ENCODE measurements around the gene EYA2. TPM values are rescaled to one million over a fixed set of nuclear protein-coding genes. Genes with fewer than 3 reads are reported as not detected.

Gene EYA2
- total and polyA plus RNA-seq, 2 of the 4 experiments (the other 2 are of a cell fraction): 2.3 to 5.4 TPM

DNA sequence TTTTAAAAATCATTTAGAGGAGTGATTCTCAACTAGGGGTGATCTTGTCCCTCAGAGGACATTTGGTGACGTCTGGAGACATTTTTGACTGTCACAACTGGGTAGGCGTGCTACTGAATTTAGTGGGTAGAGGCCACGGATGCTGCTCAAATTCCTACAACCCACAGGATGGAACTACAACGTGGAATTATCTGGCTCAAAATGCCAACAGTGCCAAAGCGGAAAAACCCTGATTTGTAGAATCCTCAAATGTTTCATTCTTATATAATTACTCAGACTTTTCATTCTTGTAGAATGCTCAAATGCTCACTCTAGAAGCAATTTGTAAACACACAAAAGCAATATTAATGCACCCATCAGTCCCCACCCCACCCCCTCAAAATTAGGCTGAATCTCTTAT, 232.1 kb downstream of the EYA2 start (continued):
- no peak for TF ChIP-seq CHD1 (IDR thresholded peaks at IDR 0.05; ENCODE audit: low read depth, low read length)
- TF ChIP-seq, protein P1, sequence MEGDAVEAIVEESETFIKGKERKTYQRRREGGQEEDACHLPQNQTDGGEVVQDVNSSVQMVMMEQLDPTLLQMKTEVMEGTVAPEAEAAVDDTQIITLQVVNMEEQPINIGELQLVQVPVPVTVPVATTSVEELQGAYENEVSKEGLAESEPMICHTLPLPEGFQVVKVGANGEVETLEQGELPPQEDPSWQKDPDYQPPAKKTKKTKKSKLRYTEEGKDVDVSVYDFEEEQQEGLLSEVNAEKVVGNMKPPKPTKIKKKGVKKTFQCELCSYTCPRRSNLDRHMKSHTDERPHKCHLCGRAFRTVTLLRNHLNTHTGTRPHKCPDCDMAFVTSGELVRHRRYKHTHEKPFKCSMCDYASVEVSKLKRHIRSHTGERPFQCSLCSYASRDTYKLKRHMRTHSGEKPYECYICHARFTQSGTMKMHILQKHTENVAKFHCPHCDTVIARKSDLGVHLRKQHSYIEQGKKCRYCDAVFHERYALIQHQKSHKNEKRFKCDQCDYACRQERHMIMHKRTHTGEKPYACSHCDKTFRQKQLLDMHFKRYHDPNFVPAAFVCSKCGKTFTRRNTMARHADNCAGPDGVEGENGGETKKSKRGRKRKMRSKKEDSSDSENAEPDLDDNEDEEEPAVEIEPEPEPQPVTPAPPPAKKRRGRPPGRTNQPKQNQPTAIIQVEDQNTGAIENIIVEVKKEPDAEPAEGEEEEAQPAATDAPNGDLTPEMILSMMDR (conservative IDR thresholded peaks at IDR 0.05; ENCODE audit: low read depth, low read length): no peak

DNA sequence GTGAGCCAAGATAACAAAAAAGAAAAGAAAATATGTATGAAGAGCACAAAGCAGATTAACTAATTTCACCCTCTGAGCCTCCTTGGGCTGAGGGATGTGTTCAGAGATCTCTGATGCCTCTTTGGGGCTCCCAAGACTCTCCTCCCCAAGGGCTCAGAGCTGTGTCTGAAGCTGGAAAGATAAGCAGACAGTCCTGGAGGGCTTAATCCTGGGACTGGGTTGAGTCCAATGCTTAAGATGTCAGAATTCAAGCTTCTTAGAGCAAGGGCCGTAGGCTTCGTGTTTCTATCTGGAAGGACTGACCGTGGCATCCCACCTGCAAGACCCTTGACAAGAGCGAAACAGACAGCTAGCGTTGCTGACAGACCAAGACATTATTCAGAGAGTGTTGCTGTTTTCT, 232.9 kb downstream of the EYA2 start:
- dilution Hi-C loops (cut with HindIII; ENCODE audit: low sequenced_read_pairs, unreplicated experiment): no loop called here
- CTCF ChIA-PET: interaction anchor here (0.7 to 1.0 kb wide), 2 partner anchors 19 to 391 kb away, joined by 3 to 6 read pairs; no protein-coding TSS in a partner anchor
- Histone ChIP-seq H2AK9ac (replicated peaks; ENCODE audit: low read depth, low read length, poor library complexity) (no peak overlapping the region), H4K91ac (ENCODE audit: insufficient read depth, low read depth, low read length) (peak overlapping the region; percentile 80), H2AK5ac (ENCODE audit: low read depth, low read length) (peak overlapping the region; percentile 76), H3K14ac (replicated peaks; ENCODE audit: low read depth, low read length) (peak overlapping the region; percentile 78), H3K9me1 (ENCODE audit: insufficient read depth, low read length) (peaks cover 17% of the 10 kb centered on the region), H3K4me3 (ENCODE audit: insufficient read depth, low read depth, low read length) (no peak overlapping the region), H3K79me1 (ENCODE audit: low read depth in 1 of 2, low read length in 2 of 2) (peaks cover 0 to 9% of the 10 kb centered on the region in 2 experiments; a peak in 2 of 4 replicates), H3K27ac (ENCODE audit: insufficient read depth, low read length) (no peak overlapping the region), H3K56ac (ENCODE audit: extremely low read depth, insufficient read depth, low read length) (no peak overlapping the region), H3K27me3 (ENCODE audit: control insufficient read depth, insufficient read depth, low read length) (no peaks in the 10 kb centered on the region), H2BK15ac (ENCODE audit: low read depth, low read length) (peak overlapping the region; percentile 69; the same call in 1 of the 3 replicates), H3K23ac (ENCODE audit: low read depth, low read length) (peak overlapping the region; percentile 56), H4K20me1 (ENCODE audit: insufficient read depth, low read length) (no peaks in the 10 kb centered on the region), H2BK5ac (ENCODE audit: low read depth, low read length, poor library complexity, severe bottlenecking) (peak overlapping the region; percentile 37), H4K5ac (ENCODE audit: low read depth, low read length) (peak overlapping the region; percentile 31; the same call in 1 of the 2 replicates), H3K9ac (ENCODE audit: low read depth, low read length) (no peak overlapping the region), H4K8ac (ENCODE audit: low read depth in 2 of 2, low read length in 2 of 2) (peak overlapping the region; percentile 18 to 72), H2BK120ac (ENCODE audit: low read depth, low read length) (peak overlapping the region; percentile 92), H3K4me1 (ENCODE audit: control insufficient read depth, insufficient read depth, low read length) (peaks cover 19% of the 10 kb centered on the region), H3K36me3 (ENCODE audit: control insufficient read depth, insufficient read depth, low read length) (no peaks in the 10 kb centered on the region), H3K4ac (ENCODE audit: low read depth, low read length) (peak overlapping the region; percentile 85), H3K9me3 (ENCODE audit: control insufficient read depth, insufficient read depth, low read length) (no peaks in the 10 kb centered on the region), H2AFZ (replicated peaks; ENCODE audit: low read length, poor library complexity) (no peak overlapping the region), H3K18ac (ENCODE audit: low read depth, low read length) (peak overlapping the region; percentile 67; the same call in 1 of the 2 replicates), H3K4me2 (ENCODE audit: low read depth, low read length) (no peak overlapping the region), H2BK20ac (ENCODE audit: low read depth, low read length) (peak overlapping the region; percentile 92; the same call in 1 of the 2 replicates)
- in situ Hi-C loops (cut with MboI; ENCODE audit: low sequenced_read_pairs): no loop called here
- no CpG with 5 or more reads among the region's 5 CpGs for WGBS, 2 experiments (ENCODE audit: extremely low coverage in 2 of 2, insufficient read length in 1 of 2)
- BruUV-seq (replicated peaks): no TSS peak
- intact Hi-C loops (cut with micrococcal nuclease): loop anchor here (10.0 kb wide), 1 partner anchor 173 kb away; no protein-coding TSS in a partner anchor
- no peak for ATAC-seq (ENCODE audit: low read depth)
- no peak for DNase-seq
- POLR2A ChIA-PET (ENCODE audit: unreplicated experiment): interaction anchor here (0.7 kb wide), 1 partner anchor 224 kb away, joined by 3 read pairs; no protein-coding TSS in a partner anchor
- no peak for TF ChIP-seq RCOR1 (IDR thresholded peaks at IDR 0.05; ENCODE audit: insufficient replicate concordance, low read length)
- TF ChIP-seq CEBPB (IDR thresholded peaks at IDR 0.05; ENCODE audit: low read depth, low read length): no peak
- no peak for TF ChIP-seq NFE2L2 (IDR thresholded peaks at IDR 0.05; ENCODE audit: low read depth, low read length)
- no peak for TF ChIP-seq SMC3 (IDR thresholded peaks at IDR 0.05; ENCODE audit: low read depth, low read length)
- TF ChIP-seq, protein P1 (conservative IDR thresholded peaks at IDR 0.05; ENCODE audit: low read depth, low read length): no peak
- no peak for TF ChIP-seq RFX5 (IDR thresholded peaks at IDR 0.05; ENCODE audit: low read depth, low read length)
- no peak for TF ChIP-seq FOS (IDR thresholded peaks at IDR 0.05; ENCODE audit: low read depth, low read length)
- no peak for TF ChIP-seq RAD21 (IDR thresholded peaks at IDR 0.05; ENCODE audit: low read length)
- no peak for TF ChIP-seq MAZ (IDR thresholded peaks at IDR 0.05; ENCODE audit: borderline replicate concordance, low read depth, low read length)
- TF ChIP-seq MXI1 (IDR thresholded peaks at IDR 0.05; ENCODE audit: borderline replicate concordance, low read depth, low read length): no peak
- TF ChIP-seq, protein P2, sequence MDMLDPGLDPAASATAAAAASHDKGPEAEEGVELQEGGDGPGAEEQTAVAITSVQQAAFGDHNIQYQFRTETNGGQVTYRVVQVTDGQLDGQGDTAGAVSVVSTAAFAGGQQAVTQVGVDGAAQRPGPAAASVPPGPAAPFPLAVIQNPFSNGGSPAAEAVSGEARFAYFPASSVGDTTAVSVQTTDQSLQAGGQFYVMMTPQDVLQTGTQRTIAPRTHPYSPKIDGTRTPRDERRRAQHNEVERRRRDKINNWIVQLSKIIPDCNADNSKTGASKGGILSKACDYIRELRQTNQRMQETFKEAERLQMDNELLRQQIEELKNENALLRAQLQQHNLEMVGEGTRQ (IDR thresholded peaks at IDR 0.05; ENCODE audit: low read depth, low read length): no peak

Data from IMR-90 (cell line).